T-helper 1 cell treated with Interleukin-12 subunit alpha and Interleukin-12 subunit beta and Interleukin-4 antibody, amounts not matched to agents 30 μg/mL and 1 μg/mL, for 36 hours (primary cell): ENCODE results near the gene TEAD4.

Experiments used
- H3K27ac Mint-ChIP-seq: one replicate; pipeline ENCODE4 v1.8.0; 2021; ENCODE audit warnings: mild to moderate bottlenecking, mixed read lengths
- H3K27me3 Mint-ChIP-seq: one replicate; pipeline ENCODE4 v1.8.0; 2021; ENCODE audit warnings: low read depth, mixed read lengths
- H3K36me3 Mint-ChIP-seq: one replicate; pipeline ENCODE4 v1.8.0; 2021; ENCODE audit warnings: low read depth, mixed read lengths
- H3K4me1 Mint-ChIP-seq: one replicate; pipeline ENCODE4 v1.8.0; 2021; ENCODE audit warnings: low read depth, mixed read lengths
- H3K4me3 Mint-ChIP-seq: one replicate; pipeline ENCODE4 v1.8.0; 2021; ENCODE audit warnings: mild to moderate bottlenecking, moderate library complexity, mixed read lengths
- H3K9me3 Mint-ChIP-seq: one replicate; pipeline ENCODE4 v1.8.0; 2021; ENCODE audit warnings: mixed read lengths

Gene TEAD4

GRCh38 chr12:3003357-3003992 lies 44.3 kb downstream of the TEAD4 start:
- Mint-ChIP-seq H3K9me3 (no peaks in the 10 kb centered on the region), H3K4me1 (no peaks in the 10 kb centered on the region), H3K27me3 (no peaks in the 10 kb centered on the region), H3K36me3 (no peaks in the 10 kb centered on the region), H3K4me3 (no peak overlapping the region), H3K27ac (no peak overlapping the region)

GRCh38 chr12:3004655-3005565 lies 45.7 kb downstream of the TEAD4 start:
- Mint-ChIP-seq H3K27ac (no peak overlapping the region), H3K4me1 (no peaks in the 10 kb centered on the region), H3K4me3 (no peak overlapping the region), H3K36me3 (no peaks in the 10 kb centered on the region), H3K9me3 (no peaks in the 10 kb centered on the region), H3K27me3 (no peaks in the 10 kb centered on the region)

- Mint-ChIP-seq H3K4me1 (no peaks in the 10 kb centered on the region), H3K4me3 (no peak overlapping the region), H3K9me3 (no peaks in the 10 kb centered on the region), H3K27me3 (no peaks in the 10 kb centered on the region), H3K36me3 (no peaks in the 10 kb centered on the region), H3K27ac (no peak overlapping the region)
Measured at GRCh38 chr12:3005736-3006135, 46.5 kb downstream of the TEAD4 start.

GRCh38 chr12:3009780-3010179 lies 50.6 kb downstream of the TEAD4 start:
- Mint-ChIP-seq H3K4me1 (no peaks in the 10 kb centered on the region), H3K27me3 (no peaks in the 10 kb centered on the region), H3K4me3 (no peak overlapping the region), H3K36me3 (no peaks in the 10 kb centered on the region), H3K9me3 (no peaks in the 10 kb centered on the region), H3K27ac (no peak overlapping the region)

- Mint-ChIP-seq H3K4me1 (no peaks in the 10 kb centered on the region), H3K27me3 (no peaks in the 10 kb centered on the region), H3K9me3 (no peaks in the 10 kb centered on the region), H3K36me3 (no peaks in the 10 kb centered on the region), H3K4me3 (no peak overlapping the region), H3K27ac (no peak overlapping the region)
Measured at GRCh38 chr12:3010214-3010930, 51.2 kb downstream of the TEAD4 start.

- no peaks in the 10 kb centered on the region for H3K27me3 Mint-ChIP-seq
- no peaks in the 10 kb centered on the region for H3K4me1 Mint-ChIP-seq
- H3K9me3 Mint-ChIP-seq: no peaks in the 10 kb centered on the region
- H3K27ac Mint-ChIP-seq: no peak overlapping the region
- no peak overlapping the region for H3K4me3 Mint-ChIP-seq
- H3K36me3 Mint-ChIP-seq: no peaks in the 10 kb centered on the region
Measured at GRCh38 chr12:3012786-3013185, 53.6 kb downstream of the TEAD4 start.

- no peaks in the 10 kb centered on the region for H3K36me3 Mint-ChIP-seq
- no peaks in the 10 kb centered on the region for H3K4me1 Mint-ChIP-seq
- H3K4me3 Mint-ChIP-seq: no peak overlapping the region
- H3K9me3 Mint-ChIP-seq: no peaks in the 10 kb centered on the region
- H3K27me3 Mint-ChIP-seq: no peaks in the 10 kb centered on the region
- H3K27ac Mint-ChIP-seq: no peak overlapping the region
Measured at GRCh38 chr12:3014641-3015040, 55.4 kb downstream of the TEAD4 start.

- Mint-ChIP-seq H3K27me3 (no peaks in the 10 kb centered on the region), H3K4me1 (no peaks in the 10 kb centered on the region), H3K27ac (no peak overlapping the region), H3K4me3 (no peak overlapping the region), H3K36me3 (no peaks in the 10 kb centered on the region), H3K9me3 (no peaks in the 10 kb centered on the region)
Measured at GRCh38 chr12:3015356-3015755, 56.2 kb downstream of the TEAD4 start.

GRCh38 chr12:3016191-3016590 lies 57.0 kb downstream of the TEAD4 start:
- Mint-ChIP-seq H3K4me3 (no peak overlapping the region), H3K9me3 (no peaks in the 10 kb centered on the region), H3K27ac (no peak overlapping the region), H3K36me3 (no peaks in the 10 kb centered on the region), H3K27me3 (no peaks in the 10 kb centered on the region), H3K4me1 (no peaks in the 10 kb centered on the region)

- Mint-ChIP-seq H3K9me3 (no peaks in the 10 kb centered on the region), H3K27me3 (no peaks in the 10 kb centered on the region), H3K4me3 (no peak overlapping the region), H3K27ac (no peak overlapping the region), H3K36me3 (no peaks in the 10 kb centered on the region), H3K4me1 (no peaks in the 10 kb centered on the region)
Measured at GRCh38 chr12:3017281-3017680, 58.1 kb downstream of the TEAD4 start.

- H3K4me3 Mint-ChIP-seq: no peak overlapping the region
- H3K27me3 Mint-ChIP-seq: no peaks in the 10 kb centered on the region
- no peaks in the 10 kb centered on the region for H3K4me1 Mint-ChIP-seq
- no peak overlapping the region for H3K27ac Mint-ChIP-seq
- no peaks in the 10 kb centered on the region for H3K36me3 Mint-ChIP-seq
- H3K9me3 Mint-ChIP-seq: no peaks in the 10 kb centered on the region
Measured at GRCh38 chr12:3018284-3019004, 59.2 kb downstream of the TEAD4 start.

- H3K36me3 Mint-ChIP-seq: no peaks in the 10 kb centered on the region
- no peaks in the 10 kb centered on the region for H3K9me3 Mint-ChIP-seq
- no peaks in the 10 kb centered on the region for H3K27me3 Mint-ChIP-seq
- no peak overlapping the region for H3K27ac Mint-ChIP-seq
- no peak overlapping the region for H3K4me3 Mint-ChIP-seq
- H3K4me1 Mint-ChIP-seq: no peaks in the 10 kb centered on the region
Measured at GRCh38 chr12:3019005-3019680, 59.9 kb downstream of the TEAD4 start.

GRCh38 chr12:3020399-3020798 lies 61.2 kb downstream of the TEAD4 start:
- H3K27ac Mint-ChIP-seq: no peak overlapping the region
- H3K27me3 Mint-ChIP-seq: no peaks in the 10 kb centered on the region
- no peaks in the 10 kb centered on the region for H3K36me3 Mint-ChIP-seq
- no peaks in the 10 kb centered on the region for H3K9me3 Mint-ChIP-seq
- H3K4me1 Mint-ChIP-seq: no peaks in the 10 kb centered on the region
- no peak overlapping the region for H3K4me3 Mint-ChIP-seq

- no peak overlapping the region for H3K27ac Mint-ChIP-seq
- no peaks in the 10 kb centered on the region for H3K27me3 Mint-ChIP-seq
- H3K9me3 Mint-ChIP-seq: no peaks in the 10 kb centered on the region
- no peak overlapping the region for H3K4me3 Mint-ChIP-seq
- H3K4me1 Mint-ChIP-seq: no peaks in the 10 kb centered on the region
- H3K36me3 Mint-ChIP-seq: no peaks in the 10 kb centered on the region
Measured at GRCh38 chr12:3020850-3021435, 61.7 kb downstream of the TEAD4 start.
